Liver (tissue), 9 donors: ENCODE measurements around the gene UBE2S. TPM values are rescaled to one million over a fixed set of nuclear protein-coding genes. Genes with fewer than 3 reads are reported as not detected.

Source experiments
- DNase-seq: peaks from one replicate; pipeline ENCODE4 v3.0.0-alpha.2; 2017; ENCODE audit warnings: low spot score
- H3K27ac ChIP-seq, 2 donors: one replicate each; pipeline ENCODE4 v1.7.0; 2013; ENCODE audit warnings: inconsistent platforms in 2 of 2, low read length in 2 of 2, control low read depth in 1 of 2, low read depth in 1 of 2, mild to moderate bottlenecking in 1 of 2
- H3K27me3 ChIP-seq, 4 donors: one replicate each; pipeline versions ENCODE4 v1.6.1 to v1.7.0; 2013; ENCODE audit warnings: low read length in 3 of 4, inconsistent platforms in 1 of 4, mild to moderate bottlenecking in 1 of 4, moderate library complexity in 1 of 4; ENCODE audit not compliant: control insufficient read depth in 4 of 4, insufficient read depth in 4 of 4
- H3K36me3 ChIP-seq, 4 donors: one replicate each; pipeline versions ENCODE4 v1.6.1 to v1.7.0; 2013; ENCODE audit warnings: low read length in 3 of 4, mild to moderate bottlenecking in 3 of 4, low read depth in 1 of 4, moderate library complexity in 1 of 4; ENCODE audit not compliant: control insufficient read depth in 4 of 4, insufficient read depth in 3 of 4
- H3K4me1 ChIP-seq, 4 donors: one replicate each; pipeline versions ENCODE4 v1.6.1 to v1.7.0; 2013; ENCODE audit warnings: low read length in 3 of 4, mild to moderate bottlenecking in 3 of 4, moderate library complexity in 1 of 4; ENCODE audit not compliant: control insufficient read depth in 4 of 4, insufficient read depth in 4 of 4
- H3K4me3 ChIP-seq, 3 donors: one replicate each; pipeline versions ENCODE4 v1.6.1 to v1.7.0; 2013; ENCODE audit warnings: low read length in 3 of 3, control low read depth in 1 of 3, low read depth in 1 of 3, mild to moderate bottlenecking in 1 of 3
- H3K9ac ChIP-seq, 2 donors: one replicate each; pipeline ENCODE4 v1.7.0; 2013; ENCODE audit warnings: low read length in 2 of 2, mild to moderate bottlenecking in 2 of 2, moderate library complexity in 2 of 2, control low read depth in 1 of 2, low read depth in 1 of 2
- H3K9me3 ChIP-seq, 4 donors: one replicate each; pipeline versions ENCODE4 v1.6.1 to v1.7.0; 2013; ENCODE audit warnings: low read length in 3 of 4; ENCODE audit not compliant: control insufficient read depth in 4 of 4
- EGR1 ChIP-seq, 2 donors: IDR thresholded peaks; 2 replicates each; pipeline ENCODE4 v1.6.1; 2016 to 2018; ENCODE audit warnings: antibody characterized with exemption in 2 of 2, low read depth in 2 of 2
- FOXA1 ChIP-seq: IDR thresholded peaks from 2 replicates; pipeline ENCODE4 v1.6.1; 2016; ENCODE audit warnings: antibody characterized with exemption
- FOXA2 ChIP-seq: IDR thresholded peaks from 2 replicates; pipeline ENCODE4 v1.6.1; 2016; ENCODE audit warnings: antibody characterized with exemption
- GABPA ChIP-seq, 2 donors: IDR thresholded peaks in 1 of 2; conservative IDR thresholded peaks in 1 of 2; 2 replicates each; pipeline ENCODE4 v1.6.1; 2016; ENCODE audit warnings: antibody characterized with exemption in 2 of 2, mild to moderate bottlenecking in 1 of 2, moderate library complexity in 1 of 2
- HNF4A ChIP-seq, 2 donors: conservative IDR thresholded peaks; 2 replicates each; pipeline ENCODE4 v1.6.1; 2016; ENCODE audit warnings: antibody characterized with exemption in 2 of 2, mild to moderate bottlenecking in 2 of 2
- HNF4G ChIP-seq: IDR thresholded peaks from 2 replicates; pipeline ENCODE4 v1.6.1; 2016; ENCODE audit warnings: antibody characterized with exemption
- JUND ChIP-seq, 2 donors: IDR thresholded peaks; 2 replicates each; pipeline ENCODE4 v1.6.1; 2016; ENCODE audit warnings: antibody characterized with exemption in 2 of 2
- NR2F2 ChIP-seq: IDR thresholded peaks from 2 replicates; pipeline ENCODE4 v1.6.1; 2016; ENCODE audit warnings: antibody characterized with exemption
- RXRA ChIP-seq, 2 donors: IDR thresholded peaks; 2 replicates each; pipeline ENCODE4 v1.6.1; 2017 to 2018; ENCODE audit warnings: antibody characterized with exemption in 2 of 2, mild to moderate bottlenecking in 1 of 2
- SP1 ChIP-seq: IDR thresholded peaks from 2 replicates; pipeline ENCODE4 v1.6.1; 2018; ENCODE audit warnings: antibody characterized with exemption, mild to moderate bottlenecking
- TAF1 ChIP-seq: conservative IDR thresholded peaks from 2 replicates; pipeline ENCODE4 v1.6.1; 2016; ENCODE audit warnings: antibody characterized with exemption, mild to moderate bottlenecking
- YY1 ChIP-seq: IDR thresholded peaks from 2 replicates; pipeline ENCODE4 v1.6.1; 2016; ENCODE audit warnings: antibody characterized with exemption, mild to moderate bottlenecking
- WGBS: extraction: QIAGEN DNeasy Blood & Tissue Kit; methylation state at CpG from one replicate; pipeline ENCODE4 v1.1.7; 2013; 5-methylcytosine and 5-hydroxymethylcytosine counted together
- polyA plus RNA-seq, 2 donors: library from polyadenylated mRNA; stranded (reverse) in 1 of 2; unstranded in 1 of 2; fragments of 200-250 nt in 1 of 2; fragments of >200 nt in 1 of 2; fragmentation: Nextera tagmentation in 1 of 2; extraction: Ambion mirVana in 1 of 2; gene quantifications; one replicate each; pipeline versions ENCODE4 v1.2.1 to v1.2.3, GENCODE V29; 2013 to 2015
- total RNA-seq, 2 donors: library from RNA; depleted of rRNA; stranded (reverse); fragments of >200 nt; gene quantifications; one replicate each; pipeline ENCODE4 v1.2.3, GENCODE V29; 2014
- TF ChIP-seq, protein P1 (sequence below): IDR thresholded peaks from 2 replicates; pipeline ENCODE4 v1.6.1; 2016; ENCODE audit warnings: antibody characterized with exemption
- TF ChIP-seq, protein P2 (sequence below): IDR thresholded peaks from 2 replicates; pipeline ENCODE4 v1.6.1; 2016; ENCODE audit warnings: antibody characterized with exemption
- TF ChIP-seq, protein P3 (sequence below): IDR thresholded peaks from 2 replicates; pipeline ENCODE4 v1.6.1; 2016; ENCODE audit warnings: antibody characterized with exemption
- TF ChIP-seq, protein P4 (sequence below): fragments of 150-350 bp; IDR thresholded peaks from 2 replicates; pipeline ENCODE4 v1.5.1; 2017; ENCODE audit warnings: improper control_type of control experiment, low read depth, low read length; ENCODE audit not compliant: missing input control
- TF ChIP-seq, protein P5 (sequence below): IDR thresholded peaks from 2 replicates; pipeline ENCODE4 v1.6.1; 2016; ENCODE audit warnings: antibody characterized with exemption, mild to moderate bottlenecking
- donor health status: healthy.
- donor health status: healthy.
- donor health status: healthy.
- donor health status: healthy.
- donor health status: healthy.

UBE2S gene
- total and polyA plus RNA-seq, 4 donors = 5.2 to 95.2 (median 6.8) TPM

DNA sequence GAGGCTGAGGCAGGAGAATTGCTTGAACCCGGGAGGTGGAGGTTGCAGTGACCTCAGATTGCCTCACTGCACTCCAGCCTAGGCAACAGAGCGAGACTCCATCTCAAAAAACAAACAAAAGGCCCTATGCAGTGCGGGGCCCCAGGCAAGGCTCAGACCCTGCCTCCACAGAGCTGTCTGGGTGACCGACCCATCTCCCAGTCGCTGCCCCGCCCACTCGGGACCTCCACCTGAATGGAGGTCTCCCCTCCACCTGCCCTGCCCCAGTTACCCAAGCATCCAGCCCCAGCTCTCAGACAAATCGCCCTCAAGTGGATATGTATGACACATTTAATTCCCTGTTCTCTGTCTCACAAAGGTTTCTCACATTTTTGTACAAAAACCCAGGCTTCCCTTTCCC lies 42.3 kb downstream of the UBE2S start:
- Histone ChIP-seq H3K4me1 (peaks cover 0 to 9% (median 1%) of the 10 kb centered on the region in 4 donors), H3K9me3 (no peaks in the 10 kb centered on the region), H3K27me3 (peaks cover 0 to 2% (median 0%) of the 10 kb centered on the region in 4 donors), H3K36me3 (no peaks in the 10 kb centered on the region), H3K27ac (no peak overlapping the region), H3K4me3 (no peak overlapping the region), H3K9ac (no peak overlapping the region)
- 80% methylated on average over 8 of the region's 8 CpGs for WGBS
- TF ChIP-seq NR2F2 (no peak), YY1 (no peak), FOXA1 (no peak), EGR1 (IDR thresholded peaks at IDR 0.05; ENCODE audit: low read depth in 2 of 2) (no peak), JUND (IDR thresholded peaks at IDR 0.05) (no peak), HNF4G (no peak), TAF1 (no peak), GABPA (IDR thresholded peaks at IDR 0.05 in 1 of 2, conservative IDR thresholded peaks at IDR 0.05 in 1 of 2) (no peak)
- TF ChIP-seq, protein P1, sequence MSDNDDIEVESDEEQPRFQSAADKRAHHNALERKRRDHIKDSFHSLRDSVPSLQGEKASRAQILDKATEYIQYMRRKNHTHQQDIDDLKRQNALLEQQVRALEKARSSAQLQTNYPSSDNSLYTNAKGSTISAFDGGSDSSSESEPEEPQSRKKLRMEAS = no peak
- TF ChIP-seq, protein P2, sequence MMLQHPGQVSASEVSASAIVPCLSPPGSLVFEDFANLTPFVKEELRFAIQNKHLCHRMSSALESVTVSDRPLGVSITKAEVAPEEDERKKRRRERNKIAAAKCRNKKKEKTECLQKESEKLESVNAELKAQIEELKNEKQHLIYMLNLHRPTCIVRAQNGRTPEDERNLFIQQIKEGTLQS = no peak
- TF ChIP-seq, protein P3, sequence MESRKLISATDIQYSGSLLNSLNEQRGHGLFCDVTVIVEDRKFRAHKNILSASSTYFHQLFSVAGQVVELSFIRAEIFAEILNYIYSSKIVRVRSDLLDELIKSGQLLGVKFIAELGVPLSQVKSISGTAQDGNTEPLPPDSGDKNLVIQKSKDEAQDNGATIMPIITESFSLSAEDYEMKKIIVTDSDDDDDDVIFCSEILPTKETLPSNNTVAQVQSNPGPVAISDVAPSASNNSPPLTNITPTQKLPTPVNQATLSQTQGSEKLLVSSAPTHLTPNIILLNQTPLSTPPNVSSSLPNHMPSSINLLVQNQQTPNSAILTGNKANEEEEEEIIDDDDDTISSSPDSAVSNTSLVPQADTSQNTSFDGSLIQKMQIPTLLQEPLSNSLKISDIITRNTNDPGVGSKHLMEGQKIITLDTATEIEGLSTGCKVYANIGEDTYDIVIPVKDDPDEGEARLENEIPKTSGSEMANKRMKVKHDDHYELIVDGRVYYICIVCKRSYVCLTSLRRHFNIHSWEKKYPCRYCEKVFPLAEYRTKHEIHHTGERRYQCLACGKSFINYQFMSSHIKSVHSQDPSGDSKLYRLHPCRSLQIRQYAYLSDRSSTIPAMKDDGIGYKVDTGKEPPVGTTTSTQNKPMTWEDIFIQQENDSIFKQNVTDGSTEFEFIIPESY = no peak
- DNase-seq = no peak

DNA sequence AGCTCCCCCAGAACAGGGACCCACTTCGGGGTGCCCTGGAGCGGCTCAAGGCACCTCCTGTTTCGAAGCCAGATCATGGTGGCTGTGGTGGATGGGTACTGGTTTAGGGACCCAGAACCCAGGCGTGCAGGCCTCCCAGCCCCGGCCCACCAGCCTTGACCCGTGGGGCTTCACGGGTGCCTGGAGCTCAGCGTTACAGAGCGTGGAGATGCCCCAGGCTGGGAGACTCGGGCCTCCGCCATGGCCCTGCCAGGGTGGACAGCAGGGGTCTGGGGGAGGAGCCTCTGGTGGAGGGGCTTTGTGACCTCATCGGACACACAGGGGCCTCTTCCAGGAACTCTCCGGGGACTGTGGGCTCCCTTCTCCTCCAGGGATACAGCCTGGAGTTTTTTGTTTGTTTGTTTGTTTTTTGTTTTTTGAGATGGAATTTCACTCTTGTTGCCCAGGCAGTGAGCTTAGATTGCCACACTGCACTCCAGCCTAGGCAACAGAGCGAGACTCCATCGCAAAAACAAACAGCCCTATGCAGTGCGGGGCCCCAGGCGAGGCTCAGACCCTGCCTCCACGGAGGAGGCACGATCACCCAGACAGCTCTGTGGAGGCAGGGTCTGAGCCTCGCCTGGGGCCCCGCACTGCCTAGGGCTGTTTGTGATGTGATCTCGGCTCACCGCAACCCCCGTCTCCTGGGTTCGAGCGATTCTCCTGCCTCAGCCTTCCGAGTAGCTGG lies 44.4 kb downstream of the UBE2S start, which contains the start of gene GARIN5B:
Gene GARIN5B (minus strand): TSS at position 271 of the 727 bp plus-strand sequence. CDS start 194 bp downstream, at position 77.
- WGBS = 75% methylated on average over 27 of the region's 27 CpGs
- no peaks in the 10 kb centered on the region for H3K27me3 ChIP-seq
- H3K27ac ChIP-seq = no peak within 1 kb of the TSS
- no peaks in the 10 kb centered on the region for H3K4me1 ChIP-seq
- TF ChIP-seq, protein P1 = no peak
- TF ChIP-seq JUND (IDR thresholded peaks at IDR 0.05) (no peak), TAF1 (no peak), FOXA1 (no peak), FOXA2 (no peak), SP1 (no peak), RXRA (IDR thresholded peaks at IDR 0.05) (no peak), GABPA (IDR thresholded peaks at IDR 0.05 in 1 of 2, conservative IDR thresholded peaks at IDR 0.05 in 1 of 2) (no peak), HNF4A (conservative IDR thresholded peaks at IDR 0.05) (no peak), YY1 (no peak), NR2F2 (no peak)
- TF ChIP-seq, protein P2 = no peak
- TF ChIP-seq, protein P3 = no peak
- TF ChIP-seq, protein P4, sequence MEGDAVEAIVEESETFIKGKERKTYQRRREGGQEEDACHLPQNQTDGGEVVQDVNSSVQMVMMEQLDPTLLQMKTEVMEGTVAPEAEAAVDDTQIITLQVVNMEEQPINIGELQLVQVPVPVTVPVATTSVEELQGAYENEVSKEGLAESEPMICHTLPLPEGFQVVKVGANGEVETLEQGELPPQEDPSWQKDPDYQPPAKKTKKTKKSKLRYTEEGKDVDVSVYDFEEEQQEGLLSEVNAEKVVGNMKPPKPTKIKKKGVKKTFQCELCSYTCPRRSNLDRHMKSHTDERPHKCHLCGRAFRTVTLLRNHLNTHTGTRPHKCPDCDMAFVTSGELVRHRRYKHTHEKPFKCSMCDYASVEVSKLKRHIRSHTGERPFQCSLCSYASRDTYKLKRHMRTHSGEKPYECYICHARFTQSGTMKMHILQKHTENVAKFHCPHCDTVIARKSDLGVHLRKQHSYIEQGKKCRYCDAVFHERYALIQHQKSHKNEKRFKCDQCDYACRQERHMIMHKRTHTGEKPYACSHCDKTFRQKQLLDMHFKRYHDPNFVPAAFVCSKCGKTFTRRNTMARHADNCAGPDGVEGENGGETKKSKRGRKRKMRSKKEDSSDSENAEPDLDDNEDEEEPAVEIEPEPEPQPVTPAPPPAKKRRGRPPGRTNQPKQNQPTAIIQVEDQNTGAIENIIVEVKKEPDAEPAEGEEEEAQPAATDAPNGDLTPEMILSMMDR = no peak
- TF ChIP-seq, protein P5, sequence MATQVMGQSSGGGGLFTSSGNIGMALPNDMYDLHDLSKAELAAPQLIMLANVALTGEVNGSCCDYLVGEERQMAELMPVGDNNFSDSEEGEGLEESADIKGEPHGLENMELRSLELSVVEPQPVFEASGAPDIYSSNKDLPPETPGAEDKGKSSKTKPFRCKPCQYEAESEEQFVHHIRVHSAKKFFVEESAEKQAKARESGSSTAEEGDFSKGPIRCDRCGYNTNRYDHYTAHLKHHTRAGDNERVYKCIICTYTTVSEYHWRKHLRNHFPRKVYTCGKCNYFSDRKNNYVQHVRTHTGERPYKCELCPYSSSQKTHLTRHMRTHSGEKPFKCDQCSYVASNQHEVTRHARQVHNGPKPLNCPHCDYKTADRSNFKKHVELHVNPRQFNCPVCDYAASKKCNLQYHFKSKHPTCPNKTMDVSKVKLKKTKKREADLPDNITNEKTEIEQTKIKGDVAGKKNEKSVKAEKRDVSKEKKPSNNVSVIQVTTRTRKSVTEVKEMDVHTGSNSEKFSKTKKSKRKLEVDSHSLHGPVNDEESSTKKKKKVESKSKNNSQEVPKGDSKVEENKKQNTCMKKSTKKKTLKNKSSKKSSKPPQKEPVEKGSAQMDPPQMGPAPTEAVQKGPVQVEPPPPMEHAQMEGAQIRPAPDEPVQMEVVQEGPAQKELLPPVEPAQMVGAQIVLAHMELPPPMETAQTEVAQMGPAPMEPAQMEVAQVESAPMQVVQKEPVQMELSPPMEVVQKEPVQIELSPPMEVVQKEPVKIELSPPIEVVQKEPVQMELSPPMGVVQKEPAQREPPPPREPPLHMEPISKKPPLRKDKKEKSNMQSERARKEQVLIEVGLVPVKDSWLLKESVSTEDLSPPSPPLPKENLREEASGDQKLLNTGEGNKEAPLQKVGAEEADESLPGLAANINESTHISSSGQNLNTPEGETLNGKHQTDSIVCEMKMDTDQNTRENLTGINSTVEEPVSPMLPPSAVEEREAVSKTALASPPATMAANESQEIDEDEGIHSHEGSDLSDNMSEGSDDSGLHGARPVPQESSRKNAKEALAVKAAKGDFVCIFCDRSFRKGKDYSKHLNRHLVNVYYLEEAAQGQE = no peak
- no peaks in the 10 kb centered on the region for H3K9me3 ChIP-seq
- H3K36me3 ChIP-seq = no peaks in the 10 kb centered on the region
- H3K4me3 ChIP-seq = no peak within 1 kb of the TSS
- DNase-seq = no peak
- no peak within 1 kb of the TSS for H3K9ac ChIP-seq
